Measurements from ENCODE around the gene GPR132.
"Not testable (repeated sequence)": the region's sequence is repeated elsewhere in the genome, so short reads cannot be mapped to it uniquely, and the experiment has no call there.

Gene GPR132

DNA sequence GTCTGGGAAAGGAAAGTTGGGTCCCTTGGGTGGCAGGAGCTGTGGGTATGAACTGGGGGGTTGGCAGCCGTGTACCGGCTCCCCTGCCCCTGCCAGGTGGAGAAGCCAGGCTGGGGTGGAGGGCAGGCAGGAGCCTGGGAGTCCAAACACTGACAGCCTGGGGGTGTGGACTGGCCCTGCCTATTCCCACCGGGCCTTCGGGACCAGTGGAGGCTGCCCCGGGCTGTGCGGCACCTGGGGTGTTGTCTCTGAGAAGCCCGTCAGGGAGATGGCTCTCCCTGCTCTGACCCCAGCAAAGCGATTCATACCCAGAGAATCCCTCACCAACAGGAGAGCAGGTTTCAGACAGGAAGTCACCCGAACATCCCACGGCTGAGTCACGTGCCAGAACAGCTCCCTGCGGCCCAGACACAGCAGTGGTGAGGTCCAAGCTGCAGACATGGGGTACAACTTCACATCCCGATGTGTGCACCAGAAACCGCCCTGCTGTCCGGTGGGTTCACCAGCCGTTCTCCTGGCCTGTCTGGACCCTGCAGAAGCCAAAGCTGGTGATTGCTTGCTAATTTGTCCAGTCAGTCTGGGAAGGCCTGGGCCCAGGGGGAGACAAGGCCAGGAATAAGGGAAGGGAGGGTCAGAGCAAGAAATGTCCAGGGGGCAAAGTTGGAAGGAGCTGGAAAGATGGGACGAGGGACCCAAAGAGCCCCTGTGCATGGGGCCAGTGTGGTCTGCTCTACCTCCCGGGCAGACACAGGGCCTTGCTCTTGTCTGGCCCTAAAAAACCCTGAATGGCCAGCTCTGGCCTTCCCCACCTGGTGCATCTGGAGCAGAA is 2.1 kb upstream of the GPR132 start:
- DNase-seq = no peak
- H3K4me1 ChIP-seq (ENCODE audit: control extremely low read depth in 1 of 4, control insufficient read depth in 4 of 4, insufficient read depth in 4 of 4, low read length in 3 of 4) = peaks cover 13 to 82% (median 72%) of the 10 kb centered on the region in 4 experiments
- no peaks in the 10 kb centered on the region for H3K36me3 ChIP-seq (ENCODE audit: control insufficient read depth in 4 of 4, insufficient read depth in 4 of 4, low read length in 3 of 4)
- WGBS (ENCODE audit: insufficient coverage) = 57% methylated on average over 10 of the region's 18 CpGs
- H3K27me3 ChIP-seq (replicated peaks in 2 of 5; ENCODE audit: control insufficient read depth in 4 of 5, insufficient read depth in 5 of 5, low read length in 4 of 5) = no peaks in the 10 kb centered on the region
- ChIA-PET CTCF (interaction anchor here (0.8 to 16.8 kb wide), 5 partner anchors 7 to 91 kb away, joined by 3 to 187 read pairs (median 4); no protein-coding TSS in a partner anchor), POLR2A (interaction anchor here (1.6 kb wide), 1 partner anchor 21 kb away, joined by 4 read pairs; no protein-coding TSS in a partner anchor)
- no peak overlapping the region for H3K4me3 ChIP-seq (ENCODE audit: control insufficient read depth in 1 of 7, extremely low read depth in 1 of 7, insufficient read depth in 4 of 7, low read depth in 2 of 7, low read length in 6 of 7)
- no peaks in the 10 kb centered on the region for H3K9me3 ChIP-seq (ENCODE audit: control extremely low read depth in 1 of 5, control insufficient read depth in 4 of 5, insufficient read depth in 2 of 5, low read depth in 1 of 5, low read length in 4 of 5)
- no peak overlapping the region for H3K27ac ChIP-seq (ENCODE audit: insufficient read depth in 1 of 2, low read depth in 1 of 2, low read length in 2 of 2, poor library complexity in 1 of 2, severe bottlenecking in 2 of 2)

DNA sequence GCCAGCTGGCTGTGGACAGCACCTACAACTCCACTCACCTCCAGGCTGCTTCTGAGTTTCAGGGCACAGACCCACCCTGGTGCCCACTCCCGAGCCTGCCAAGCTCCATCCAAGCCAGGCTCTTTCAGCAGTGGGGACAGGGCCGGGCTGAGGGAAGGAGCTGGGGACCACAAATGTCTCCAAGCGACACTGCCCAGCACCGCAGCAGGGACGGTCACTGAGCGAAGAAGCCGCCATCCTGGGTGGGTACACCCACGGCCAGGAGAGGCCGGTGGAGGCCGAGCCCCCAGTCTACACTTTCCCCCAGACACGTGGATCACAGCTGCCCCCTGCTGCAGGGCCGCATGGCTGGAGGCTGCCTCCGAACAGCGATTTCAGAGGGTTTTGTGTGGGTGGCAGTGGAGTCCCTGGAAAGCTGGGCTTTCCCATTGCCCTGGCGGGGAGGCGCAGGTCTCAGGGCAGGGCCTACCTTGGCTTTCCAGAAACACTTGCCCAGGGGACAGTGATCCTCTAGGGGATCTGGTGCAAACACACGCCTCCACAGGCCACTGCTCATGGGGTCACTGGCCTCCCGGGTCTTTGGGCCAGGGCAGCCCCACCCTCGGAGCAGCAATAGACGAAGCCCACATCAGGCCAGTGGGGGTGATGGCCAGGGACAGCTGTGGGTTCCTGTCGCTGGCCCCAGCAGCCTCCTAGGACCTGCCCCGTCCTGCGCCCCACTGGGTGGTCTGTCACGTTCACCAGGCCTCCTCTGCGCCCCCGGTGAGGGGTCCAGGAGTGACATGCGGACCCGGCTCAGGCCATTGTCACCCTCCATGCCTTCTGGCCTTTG is 1.2 kb upstream of the GPR132 start:
- no peaks in the 10 kb centered on the region for H3K36me3 ChIP-seq (ENCODE audit: control insufficient read depth in 4 of 4, insufficient read depth in 4 of 4, low read length in 3 of 4)
- ChIA-PET POLR2A (interaction anchor here (0.9 to 3.7 kb wide), 6 partner anchors 9 to 228 kb away, joined by 3 to 28 read pairs (median 4); partner anchors contain the start of gene CDCA4), CTCF (interaction anchor here (0.6 to 16.8 kb wide), 8 partner anchors 8 to 47 kb away, joined by 3 to 187 read pairs (median 4); no protein-coding TSS in a partner anchor)
- peak overlapping the region in 2 of 7 experiments; percentile 46 to 69 for H3K4me3 ChIP-seq (ENCODE audit: control insufficient read depth in 1 of 7, extremely low read depth in 1 of 7, insufficient read depth in 4 of 7, low read depth in 2 of 7, low read length in 6 of 7)
- H3K4me1 ChIP-seq (ENCODE audit: control extremely low read depth in 1 of 4, control insufficient read depth in 4 of 4, insufficient read depth in 4 of 4, low read length in 3 of 4) = peaks cover 15 to 90% (median 80%) of the 10 kb centered on the region in 4 experiments
- no peak for DNase-seq
- H3K27me3 ChIP-seq (replicated peaks in 2 of 5; ENCODE audit: control insufficient read depth in 4 of 5, insufficient read depth in 5 of 5, low read length in 4 of 5) = no peaks in the 10 kb centered on the region
- H3K9me3 ChIP-seq (ENCODE audit: control extremely low read depth in 1 of 5, control insufficient read depth in 4 of 5, insufficient read depth in 2 of 5, low read depth in 1 of 5, low read length in 4 of 5) = no peaks in the 10 kb centered on the region
- H3K27ac ChIP-seq (ENCODE audit: insufficient read depth in 1 of 2, low read depth in 1 of 2, low read length in 2 of 2, poor library complexity in 1 of 2, severe bottlenecking in 2 of 2) = peak overlapping the region in 1 of 2 experiments; percentile 78
- 90% methylated on average over 25 of the region's 28 CpGs for WGBS (ENCODE audit: insufficient coverage)

DNA sequence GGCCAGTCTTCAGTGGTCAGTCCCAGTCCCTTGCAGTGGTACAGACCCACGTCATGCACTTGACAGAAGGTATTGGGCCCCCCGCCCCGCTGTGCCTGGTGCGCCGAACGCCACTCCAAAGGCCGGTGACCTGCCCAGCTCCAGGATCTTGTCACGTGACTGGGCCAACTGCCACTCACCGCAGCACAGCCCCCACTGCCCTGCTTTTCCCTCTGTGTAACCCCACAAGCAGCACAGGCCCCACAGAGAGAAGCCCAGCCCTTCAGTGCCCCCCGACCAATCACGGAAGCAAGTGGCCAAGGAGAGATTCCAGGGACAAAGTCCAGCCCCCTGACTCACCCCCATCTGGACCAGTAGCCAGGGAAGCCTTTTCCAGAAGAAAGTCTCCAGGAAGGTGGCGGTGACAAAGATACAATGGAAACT is 498 bp downstream of the GPR132 start:
- CTCF ChIA-PET = interaction anchor here (0.8 to 16.8 kb wide), 5 partner anchors 10 to 228 kb away, joined by 3 to 187 read pairs (median 3); no protein-coding TSS in a partner anchor
- peaks cover 12 to 90% (median 84%) of the 10 kb centered on the region in 4 experiments for H3K4me1 ChIP-seq (ENCODE audit: control extremely low read depth in 1 of 4, control insufficient read depth in 4 of 4, insufficient read depth in 4 of 4, low read length in 3 of 4)
- POLR2A ChIA-PET = interaction anchor here (1.9 to 3.7 kb wide), 3 partner anchors 11 to 22 kb away, joined by 9 to 28 read pairs (median 9); no protein-coding TSS in a partner anchor

DNA sequence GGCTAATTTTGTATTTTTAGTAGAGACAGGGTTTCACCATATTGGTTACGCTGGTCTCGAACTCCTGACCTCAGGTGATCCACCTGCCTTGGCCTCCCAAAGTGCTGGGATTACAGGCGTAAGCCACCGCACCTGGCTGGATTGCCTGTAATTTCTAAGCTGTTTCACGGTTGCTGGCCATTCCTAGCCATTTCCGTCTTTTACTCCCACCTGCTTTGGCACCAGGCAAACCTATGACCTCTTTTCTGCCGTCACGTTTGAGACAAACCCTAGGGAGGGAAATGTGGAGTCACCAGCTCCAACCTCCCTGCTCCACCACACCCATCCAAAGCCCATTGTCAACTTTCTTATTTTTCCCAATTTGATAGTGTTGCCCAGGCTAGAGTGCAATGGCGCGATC is 1.2 kb downstream of the GPR132 start:
- Histone ChIP-seq H3K4me1 (ENCODE audit: control extremely low read depth in 1 of 4, control insufficient read depth in 4 of 4, insufficient read depth in 4 of 4, low read length in 3 of 4) (peaks cover 16 to 92% (median 87%) of the 10 kb centered on the region in 4 experiments), H3K36me3 (ENCODE audit: control insufficient read depth in 4 of 4, insufficient read depth in 4 of 4, low read length in 3 of 4) (no peaks in the 10 kb centered on the region), H3K27me3 (replicated peaks in 2 of 5; ENCODE audit: control insufficient read depth in 4 of 5, insufficient read depth in 5 of 5, low read length in 4 of 5) (no peaks in the 10 kb centered on the region), H3K4me3 (ENCODE audit: control insufficient read depth in 1 of 7, extremely low read depth in 1 of 7, insufficient read depth in 4 of 7, low read depth in 2 of 7, low read length in 6 of 7) (no peak overlapping the region), H3K9me3 (ENCODE audit: control extremely low read depth in 1 of 5, control insufficient read depth in 4 of 5, insufficient read depth in 2 of 5, low read depth in 1 of 5, low read length in 4 of 5) (no peaks in the 10 kb centered on the region), H3K27ac (ENCODE audit: insufficient read depth in 1 of 2, low read depth in 1 of 2, low read length in 2 of 2, poor library complexity in 1 of 2, severe bottlenecking in 2 of 2) (no peak overlapping the region)
- WGBS (ENCODE audit: insufficient coverage) = 97% methylated on average over 10 of the region's 10 CpGs
- ChIA-PET POLR2A (interaction anchor here (0.8 to 3.7 kb wide), 3 partner anchors 11 to 44 kb away, joined by 3 to 28 read pairs (median 9); no protein-coding TSS in a partner anchor), CTCF (interaction anchor here (1.1 to 16.8 kb wide), 4 partner anchors 10 to 115 kb away, joined by 3 to 187 read pairs (median 74); no protein-coding TSS in a partner anchor)
- DNase-seq = no peak

More for the DNA sequence above, 498 bp downstream of the GPR132 start:
- no peaks in the 10 kb centered on the region for H3K9me3 ChIP-seq (ENCODE audit: control extremely low read depth in 1 of 5, control insufficient read depth in 4 of 5, insufficient read depth in 2 of 5, low read depth in 1 of 5, low read length in 4 of 5)
- DNase-seq = peak in 2 of 3 donors; percentile 69 to 74
- peak overlapping the region; percentile 15 to 73 for H3K27ac ChIP-seq (ENCODE audit: insufficient read depth in 1 of 2, low read depth in 1 of 2, low read length in 2 of 2, poor library complexity in 1 of 2, severe bottlenecking in 2 of 2)
- 15% methylated on average over 11 of the region's 12 CpGs for WGBS (ENCODE audit: insufficient coverage)
- peak overlapping the region in 6 of 7 experiments; percentile 19 to 69 (median 41) for H3K4me3 ChIP-seq (ENCODE audit: control insufficient read depth in 1 of 7, extremely low read depth in 1 of 7, insufficient read depth in 4 of 7, low read depth in 2 of 7, low read length in 6 of 7)
- H3K27me3 ChIP-seq (replicated peaks in 2 of 5; ENCODE audit: control insufficient read depth in 4 of 5, insufficient read depth in 5 of 5, low read length in 4 of 5) = no peaks in the 10 kb centered on the region
- H3K36me3 ChIP-seq (ENCODE audit: control insufficient read depth in 4 of 4, insufficient read depth in 4 of 4, low read length in 3 of 4) = no peaks in the 10 kb centered on the region

DNA sequence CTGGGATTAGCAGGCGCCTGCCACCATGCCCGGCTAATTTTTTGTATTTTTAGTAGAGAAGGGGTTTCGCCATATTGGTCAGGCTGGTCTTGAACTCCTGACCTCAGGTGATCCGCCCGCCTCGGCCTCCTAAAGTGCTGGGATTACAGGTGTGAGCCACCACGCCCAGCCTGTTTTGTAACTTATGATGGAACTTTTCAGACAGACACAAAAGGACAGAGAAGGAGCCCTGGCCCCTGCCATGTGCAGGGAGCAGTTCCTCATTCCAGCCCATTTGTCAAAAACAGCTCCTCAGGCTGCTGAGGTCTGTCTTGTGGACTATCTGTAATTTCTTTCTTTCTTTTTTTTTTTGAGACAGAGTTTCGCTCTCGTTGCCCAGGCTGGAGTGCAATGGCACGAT is 1.7 kb downstream of the GPR132 start:
- 55% methylated on average over 5 of the region's 10 CpGs for WGBS (ENCODE audit: insufficient coverage)
- CTCF ChIA-PET = interaction anchor here (0.7 to 16.8 kb wide), 5 partner anchors 11 to 89 kb away, joined by 3 to 187 read pairs (median 6); no protein-coding TSS in a partner anchor
- H3K4me1 ChIP-seq (ENCODE audit: control extremely low read depth in 1 of 4, control insufficient read depth in 4 of 4, insufficient read depth in 4 of 4, low read length in 3 of 4) = peaks cover 16 to 94% (median 90%) of the 10 kb centered on the region in 4 experiments

DNA sequence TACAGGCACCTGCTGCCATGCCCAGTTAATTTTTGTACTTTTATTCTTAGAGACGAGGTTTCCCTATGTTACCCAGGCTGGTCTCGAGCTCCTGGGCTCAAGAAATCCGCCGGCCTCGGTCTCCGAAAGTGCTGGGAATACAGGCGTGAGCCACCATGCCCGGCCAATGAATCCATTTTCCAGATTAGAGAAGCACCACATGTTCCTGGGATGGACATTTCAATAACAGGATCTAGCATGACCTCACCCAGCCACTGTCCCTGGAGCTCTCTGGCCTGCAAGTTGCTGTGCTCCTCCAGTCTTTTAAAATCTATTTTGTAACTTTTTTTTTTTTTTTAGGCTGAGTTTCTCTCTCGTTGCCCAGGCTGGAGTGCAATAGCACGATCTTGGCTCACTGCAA is 2.2 kb downstream of the GPR132 start:
- Histone ChIP-seq H3K9me3 (ENCODE audit: control extremely low read depth in 1 of 5, control insufficient read depth in 4 of 5, insufficient read depth in 2 of 5, low read depth in 1 of 5, low read length in 4 of 5) (no peaks in the 10 kb centered on the region), H3K4me1 (ENCODE audit: control extremely low read depth in 1 of 4, control insufficient read depth in 4 of 4, insufficient read depth in 4 of 4, low read length in 3 of 4) (peaks cover 16 to 96% (median 91%) of the 10 kb centered on the region in 4 experiments), H3K36me3 (ENCODE audit: control insufficient read depth in 4 of 4, insufficient read depth in 4 of 4, low read length in 3 of 4) (no peaks in the 10 kb centered on the region), H3K27ac (ENCODE audit: insufficient read depth in 1 of 2, low read depth in 1 of 2, low read length in 2 of 2, poor library complexity in 1 of 2, severe bottlenecking in 2 of 2) (no peak overlapping the region), H3K27me3 (replicated peaks in 2 of 5; ENCODE audit: control insufficient read depth in 4 of 5, insufficient read depth in 5 of 5, low read length in 4 of 5) (no peaks in the 10 kb centered on the region), H3K4me3 (ENCODE audit: control insufficient read depth in 1 of 7, extremely low read depth in 1 of 7, insufficient read depth in 4 of 7, low read depth in 2 of 7, low read length in 6 of 7) (no peak overlapping the region)
- 91% methylated on average over 8 of the region's 10 CpGs for WGBS (ENCODE audit: insufficient coverage)
- POLR2A ChIA-PET = interaction anchor here (0.6 to 3.7 kb wide), 4 partner anchors 12 to 335 kb away, joined by 3 to 28 read pairs (median 6); partner anchors contain the start of gene TEX22
- CTCF ChIA-PET = interaction anchor here (0.7 to 16.8 kb wide), 5 partner anchors 11 to 90 kb away, joined by 3 to 187 read pairs (median 6); no protein-coding TSS in a partner anchor
- no peak for DNase-seq

More for the DNA sequence above, 1.7 kb downstream of the GPR132 start:
- not testable (repeated sequence) for H3K9me3 ChIP-seq (ENCODE audit: control extremely low read depth in 1 of 5, control insufficient read depth in 4 of 5, insufficient read depth in 2 of 5, low read depth in 1 of 5, low read length in 4 of 5); H3K27me3 ChIP-seq (replicated peaks in 2 of 5; ENCODE audit: control insufficient read depth in 4 of 5, insufficient read depth in 5 of 5, low read length in 4 of 5); H3K36me3 ChIP-seq (ENCODE audit: control insufficient read depth in 4 of 4, insufficient read depth in 4 of 4, low read length in 3 of 4); H3K4me3 ChIP-seq (ENCODE audit: control insufficient read depth in 1 of 7, extremely low read depth in 1 of 7, insufficient read depth in 4 of 7, low read depth in 2 of 7, low read length in 6 of 7); H3K27ac ChIP-seq (ENCODE audit: insufficient read depth in 1 of 2, low read depth in 1 of 2, low read length in 2 of 2, poor library complexity in 1 of 2, severe bottlenecking in 2 of 2)
- DNase-seq = peak in 2 of 3 donors; percentile 70 to 74
- POLR2A ChIA-PET = interaction anchor here (0.6 to 3.7 kb wide), 4 partner anchors 12 to 43 kb away, joined by 3 to 28 read pairs (median 6); no protein-coding TSS in a partner anchor

Data from common myeloid progenitor, CD34-positive (primary cell).